Omental fat pad (tissue), 4 donors: ENCODE measurements around the gene ABI1. TPM values are rescaled to one million over a fixed set of nuclear protein-coding genes. Genes with fewer than 3 reads are reported as not detected.

Source experiments
- ATAC-seq: fragments of 150-250 bp; one replicate; pipeline ENCODE4 v1.9.1; 2016; ENCODE audit warnings: mild to moderate bottlenecking, moderate library complexity; ENCODE audit not compliant: low FRiP score
- DNase-seq: peaks from one replicate; pipeline ENCODE4 v3.0.0-alpha.2; 2019; ENCODE audit warnings: low spot score
- total RNA-seq, 4 donors: library from RNA; depleted of rRNA; stranded (reverse); fragments of >200 nt; gene quantifications; one replicate each; pipeline ENCODE4 v1.1.0, GENCODE V29; 2016
- TF ChIP-seq, protein P1 (sequence below), 3 donors: fragments of 450-650 bp; IDR thresholded peaks; one replicate each; pipeline ENCODE4 v1.5.1; 2016 to 2017; ENCODE audit warnings: antibody characterized with exemption in 3 of 3, mild to moderate bottlenecking in 3 of 3, moderate library complexity in 2 of 3

The ABI1 gene
- total RNA-seq, 4 donors from 2014 or later = 35.4 to 51.1 (median 39.8) TPM

DNA sequence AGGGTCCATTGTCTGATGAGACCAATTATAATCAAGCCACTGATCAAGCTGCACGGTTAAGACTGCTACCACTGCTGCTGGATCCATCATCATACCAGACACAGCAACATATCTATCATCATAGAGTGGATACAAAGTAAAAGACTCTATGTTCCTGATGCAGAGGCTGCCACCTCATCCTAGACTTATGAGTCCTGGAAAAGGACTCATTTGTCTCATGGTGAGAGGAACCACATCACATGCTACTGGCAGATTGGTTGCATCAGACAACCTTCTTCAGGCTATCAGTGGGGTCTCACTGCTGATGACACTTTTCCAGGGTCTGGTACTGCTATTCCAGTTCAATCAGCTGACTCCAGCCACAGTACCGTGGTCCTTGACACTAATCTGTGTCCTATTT lies 79.0 kb downstream of the ABI1 start:
- DNase-seq (no peak), ATAC-seq (no peak)
- TF ChIP-seq, protein P1, sequence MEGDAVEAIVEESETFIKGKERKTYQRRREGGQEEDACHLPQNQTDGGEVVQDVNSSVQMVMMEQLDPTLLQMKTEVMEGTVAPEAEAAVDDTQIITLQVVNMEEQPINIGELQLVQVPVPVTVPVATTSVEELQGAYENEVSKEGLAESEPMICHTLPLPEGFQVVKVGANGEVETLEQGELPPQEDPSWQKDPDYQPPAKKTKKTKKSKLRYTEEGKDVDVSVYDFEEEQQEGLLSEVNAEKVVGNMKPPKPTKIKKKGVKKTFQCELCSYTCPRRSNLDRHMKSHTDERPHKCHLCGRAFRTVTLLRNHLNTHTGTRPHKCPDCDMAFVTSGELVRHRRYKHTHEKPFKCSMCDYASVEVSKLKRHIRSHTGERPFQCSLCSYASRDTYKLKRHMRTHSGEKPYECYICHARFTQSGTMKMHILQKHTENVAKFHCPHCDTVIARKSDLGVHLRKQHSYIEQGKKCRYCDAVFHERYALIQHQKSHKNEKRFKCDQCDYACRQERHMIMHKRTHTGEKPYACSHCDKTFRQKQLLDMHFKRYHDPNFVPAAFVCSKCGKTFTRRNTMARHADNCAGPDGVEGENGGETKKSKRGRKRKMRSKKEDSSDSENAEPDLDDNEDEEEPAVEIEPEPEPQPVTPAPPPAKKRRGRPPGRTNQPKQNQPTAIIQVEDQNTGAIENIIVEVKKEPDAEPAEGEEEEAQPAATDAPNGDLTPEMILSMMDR (IDR thresholded peaks at IDR 0.05) = no peak

DNA sequence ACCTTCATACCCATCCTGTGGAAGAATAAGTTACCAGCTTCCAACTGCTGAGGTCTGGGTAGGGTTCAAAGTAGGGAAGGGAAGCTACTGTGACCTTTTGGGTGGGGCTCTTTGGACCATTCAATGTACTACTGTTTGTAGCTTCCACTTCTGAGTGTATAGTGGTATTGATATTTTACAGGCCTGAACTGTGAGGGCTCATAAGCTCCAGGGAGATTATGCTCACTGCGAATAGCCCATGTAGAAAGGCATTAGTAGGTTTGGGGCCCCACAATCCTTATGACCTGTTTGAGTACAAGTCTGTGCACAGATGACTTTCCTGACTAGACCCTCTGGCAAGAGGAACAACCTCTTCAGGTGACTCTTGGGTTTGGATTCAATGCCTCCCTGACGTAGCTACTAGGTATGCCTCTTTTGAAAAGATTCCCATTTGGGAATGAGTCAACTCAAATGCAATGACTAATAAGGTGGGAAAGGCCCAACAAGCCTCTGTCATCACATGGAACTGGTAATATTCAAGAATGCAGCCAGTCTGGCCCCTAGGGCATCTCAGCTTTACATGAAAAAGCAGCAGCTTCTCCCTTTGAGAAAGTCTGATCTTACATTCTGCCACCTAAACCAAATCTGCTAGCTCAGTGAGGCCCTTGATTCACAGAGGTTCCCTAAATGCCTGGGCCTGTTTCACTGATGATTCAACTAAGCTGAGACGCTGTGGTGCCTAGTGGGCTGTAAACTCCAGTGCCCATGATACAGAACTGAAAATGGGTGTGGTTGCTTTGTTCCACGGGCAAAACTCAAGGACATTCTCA lies 79.8 kb downstream of the ABI1 start:
- TF ChIP-seq, protein P1 (IDR thresholded peaks at IDR 0.05) = no peak
- no peak for DNase-seq
- ATAC-seq = peak; percentile 71

DNA sequence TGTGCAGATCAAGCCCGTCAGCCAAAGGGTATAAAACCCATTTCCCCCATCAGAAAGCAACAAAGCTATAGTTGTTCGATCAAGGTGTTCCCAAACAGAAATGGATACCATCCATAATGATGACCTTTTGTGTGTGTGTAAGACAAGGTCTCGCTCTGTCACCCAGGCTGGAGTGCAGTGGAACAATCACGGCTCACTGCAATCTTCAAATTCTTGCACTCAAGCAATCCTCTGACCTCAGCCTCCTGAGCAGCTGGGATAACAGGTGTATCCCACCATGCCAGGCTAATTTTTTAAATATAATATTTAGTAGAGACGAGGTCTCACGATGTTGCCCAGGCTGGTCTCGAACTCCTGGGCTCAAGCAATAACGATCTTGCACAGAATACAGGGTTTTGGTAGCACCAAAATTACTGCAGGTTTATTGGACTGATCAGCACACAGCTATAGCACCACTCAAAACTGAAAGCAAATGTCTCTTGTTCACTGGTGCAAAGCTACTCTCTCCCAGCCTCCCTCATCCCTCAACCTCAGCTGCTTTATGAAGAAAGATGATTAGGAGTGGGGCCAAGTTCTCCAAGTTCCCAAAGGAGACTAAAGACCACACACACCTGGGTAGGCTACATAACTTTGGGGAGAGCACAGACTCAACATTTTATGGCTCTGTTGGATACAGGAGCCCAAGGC lies 80.5 kb downstream of the ABI1 start:
- ATAC-seq (no peak), DNase-seq (no peak)
- TF ChIP-seq, protein P1 (IDR thresholded peaks at IDR 0.05) = no peak

DNA sequence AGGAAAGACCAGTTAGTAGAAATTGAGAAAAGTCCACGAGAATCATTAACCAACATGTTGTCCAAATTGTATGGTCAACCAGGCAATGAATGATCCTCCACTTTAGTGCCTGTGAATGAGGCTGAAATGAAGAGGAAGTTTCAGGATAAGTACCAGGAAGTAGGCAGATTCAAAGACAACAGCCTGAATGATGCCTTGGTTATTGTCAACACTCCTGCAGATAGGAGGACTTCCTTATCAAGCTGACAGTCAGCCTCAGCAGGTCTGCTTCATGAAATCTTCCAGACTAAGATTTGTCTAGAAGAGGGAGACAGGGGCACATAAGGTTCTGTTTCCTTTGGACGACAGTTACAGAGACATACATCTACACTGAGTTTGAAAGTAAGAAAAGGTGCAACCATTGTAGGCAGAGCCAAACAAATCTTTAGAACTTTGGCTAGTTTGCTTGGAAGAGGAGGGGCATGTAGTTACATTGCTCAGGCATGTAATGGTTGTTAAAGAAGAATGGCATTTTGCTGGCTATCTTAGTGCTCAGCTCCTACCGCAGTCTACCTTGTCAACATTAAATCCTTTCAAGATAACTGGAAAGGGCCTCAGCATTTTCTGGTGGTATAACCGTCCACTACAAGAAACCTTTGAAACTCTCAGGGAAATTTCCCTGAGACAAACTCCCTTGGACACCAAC lies 81.4 kb downstream of the ABI1 start:
- ATAC-seq = no peak
- TF ChIP-seq, protein P1 (IDR thresholded peaks at IDR 0.05) = no peak
- DNase-seq = no peak

DNA sequence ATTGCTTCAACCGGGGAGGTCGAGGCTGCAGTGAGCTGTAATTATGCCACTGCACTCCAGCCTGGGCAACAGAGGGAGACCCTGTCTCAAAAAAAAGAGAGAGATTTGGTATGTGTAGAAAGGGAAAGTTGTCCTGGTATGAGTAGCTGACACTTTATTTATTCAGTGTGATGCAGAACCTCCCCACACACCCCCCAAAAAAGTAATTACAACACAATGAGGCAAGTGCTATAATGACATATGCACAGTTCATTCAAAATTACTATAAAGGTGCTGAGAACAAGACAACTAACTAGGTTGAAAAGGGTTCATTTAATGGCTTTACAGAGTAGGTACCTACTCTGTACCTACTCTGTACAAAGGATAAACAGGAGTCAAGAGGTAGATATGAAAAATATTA lies 83.1 kb downstream of the ABI1 start:
- no peak for ATAC-seq
- DNase-seq = no peak
- TF ChIP-seq, protein P1 (IDR thresholded peaks at IDR 0.05) = no peak

DNA sequence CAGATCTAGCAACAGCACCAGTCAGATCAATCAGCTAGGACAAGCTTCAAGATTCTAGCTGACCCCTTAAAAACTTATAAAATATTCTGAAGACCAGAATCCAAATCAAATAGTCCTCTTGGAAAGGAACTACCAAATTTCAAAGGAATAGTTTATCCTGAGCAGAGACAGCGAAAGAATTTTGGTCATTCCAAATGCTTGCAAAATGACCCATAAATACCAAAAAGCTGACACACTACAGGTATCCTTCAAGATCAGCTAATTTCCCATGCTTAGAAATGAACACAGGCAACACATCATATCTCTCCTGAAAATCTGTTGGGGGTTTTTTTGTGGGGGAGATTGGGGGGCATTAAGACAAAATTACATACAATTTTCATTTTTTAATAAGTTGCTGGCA lies 84.5 kb downstream of the ABI1 start:
- TF ChIP-seq, protein P1 (IDR thresholded peaks at IDR 0.05) = no peak
- DNase-seq = no peak
- no peak for ATAC-seq
